GM12801 (cell line): Measurements from ENCODE around the gene PCDH9.

Experiments used
- TF ChIP-seq, protein P1 (sequence below): IDR thresholded peaks from one replicate; pipeline ENCODE4 v1.5.1; 2011; ENCODE audit warnings: control low read depth; ENCODE audit not compliant: insufficient read length; ENCODE audit errors: extremely low read depth

PCDH9 gene

DNA sequence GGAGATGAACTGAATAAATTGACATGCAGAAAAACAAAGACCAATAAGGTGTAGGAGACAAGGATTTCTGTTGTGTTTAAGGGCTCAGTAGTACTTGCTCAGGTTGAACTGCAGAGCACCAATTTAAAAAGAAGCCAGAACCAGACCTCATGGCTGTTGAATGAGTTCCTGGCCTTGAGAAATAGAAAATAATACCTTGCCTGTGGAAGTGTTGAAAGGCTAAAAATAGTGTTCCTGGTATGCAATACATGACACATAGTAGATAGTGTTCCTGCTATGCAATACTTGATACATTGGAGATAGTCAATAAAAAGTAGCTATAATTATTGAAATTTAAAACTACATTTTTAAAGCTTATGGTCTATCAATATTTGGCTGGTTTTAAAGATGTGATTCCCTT is 595.8 kb downstream of the PCDH9 start:
- TF ChIP-seq, protein P1, sequence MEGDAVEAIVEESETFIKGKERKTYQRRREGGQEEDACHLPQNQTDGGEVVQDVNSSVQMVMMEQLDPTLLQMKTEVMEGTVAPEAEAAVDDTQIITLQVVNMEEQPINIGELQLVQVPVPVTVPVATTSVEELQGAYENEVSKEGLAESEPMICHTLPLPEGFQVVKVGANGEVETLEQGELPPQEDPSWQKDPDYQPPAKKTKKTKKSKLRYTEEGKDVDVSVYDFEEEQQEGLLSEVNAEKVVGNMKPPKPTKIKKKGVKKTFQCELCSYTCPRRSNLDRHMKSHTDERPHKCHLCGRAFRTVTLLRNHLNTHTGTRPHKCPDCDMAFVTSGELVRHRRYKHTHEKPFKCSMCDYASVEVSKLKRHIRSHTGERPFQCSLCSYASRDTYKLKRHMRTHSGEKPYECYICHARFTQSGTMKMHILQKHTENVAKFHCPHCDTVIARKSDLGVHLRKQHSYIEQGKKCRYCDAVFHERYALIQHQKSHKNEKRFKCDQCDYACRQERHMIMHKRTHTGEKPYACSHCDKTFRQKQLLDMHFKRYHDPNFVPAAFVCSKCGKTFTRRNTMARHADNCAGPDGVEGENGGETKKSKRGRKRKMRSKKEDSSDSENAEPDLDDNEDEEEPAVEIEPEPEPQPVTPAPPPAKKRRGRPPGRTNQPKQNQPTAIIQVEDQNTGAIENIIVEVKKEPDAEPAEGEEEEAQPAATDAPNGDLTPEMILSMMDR, result no peak

DNA sequence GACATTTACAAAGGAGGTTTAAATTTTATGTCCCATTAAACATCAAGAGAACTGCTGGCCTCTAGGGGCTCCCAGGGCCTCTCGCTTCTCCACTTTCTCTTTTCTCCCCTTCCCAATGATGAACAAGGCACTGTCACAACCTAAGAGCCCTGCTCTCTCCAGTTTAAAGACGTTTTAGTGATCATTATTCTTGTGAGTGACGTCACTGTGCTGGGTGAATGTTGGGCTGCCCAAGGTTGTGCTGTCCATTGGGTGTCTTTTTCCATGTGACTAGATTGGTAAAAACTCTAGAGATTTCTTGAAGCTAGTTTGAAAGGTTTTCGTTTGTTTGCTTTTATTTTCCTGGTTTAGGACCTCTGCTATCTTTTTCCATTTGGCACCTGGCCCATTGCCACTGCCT is 602.6 kb downstream of the PCDH9 start:
- TF ChIP-seq, protein P1, result no peak

GRCh38 chr13:66624302-66624701 is 605.8 kb downstream of the PCDH9 start:
- TF ChIP-seq, protein P1, result no peak

DNA sequence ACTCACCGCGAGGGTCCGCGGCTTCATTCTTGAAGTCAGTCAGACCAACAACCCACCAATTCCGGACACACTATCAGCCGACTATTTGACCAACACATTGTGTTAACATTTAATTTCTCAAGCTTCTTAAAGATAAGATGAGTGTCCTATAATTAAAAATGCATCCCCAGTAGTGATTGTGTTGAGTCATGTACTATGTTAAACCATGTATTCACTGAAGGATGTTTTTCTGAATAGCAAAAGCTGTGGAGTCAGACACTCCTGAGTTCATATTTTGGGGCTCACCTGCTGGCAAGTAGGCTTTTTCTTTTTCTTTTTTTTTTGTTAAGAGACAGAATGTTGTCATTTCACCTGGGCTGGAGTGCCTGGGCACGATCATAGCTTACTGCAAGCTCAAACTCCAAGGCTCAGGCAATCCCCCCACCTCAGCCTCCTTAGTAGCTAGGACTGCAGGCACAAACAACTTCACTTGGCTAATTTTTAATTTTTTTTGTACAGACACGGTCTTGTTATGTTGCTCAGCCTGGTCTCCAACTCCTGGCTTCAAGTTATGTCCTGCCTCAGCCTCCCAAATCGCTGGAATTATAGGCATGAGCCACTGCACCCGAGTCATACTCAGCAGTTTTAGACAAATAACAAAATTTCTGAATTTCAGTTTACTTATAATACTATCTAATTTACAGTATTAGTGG is 606.9 kb downstream of the PCDH9 start:
- TF ChIP-seq, protein P1, result no peak

- TF ChIP-seq, protein P1, result no peak
These were observed 611.4 kb downstream of the PCDH9 start for GRCh38 chr13:66618702-66619101.

DNA sequence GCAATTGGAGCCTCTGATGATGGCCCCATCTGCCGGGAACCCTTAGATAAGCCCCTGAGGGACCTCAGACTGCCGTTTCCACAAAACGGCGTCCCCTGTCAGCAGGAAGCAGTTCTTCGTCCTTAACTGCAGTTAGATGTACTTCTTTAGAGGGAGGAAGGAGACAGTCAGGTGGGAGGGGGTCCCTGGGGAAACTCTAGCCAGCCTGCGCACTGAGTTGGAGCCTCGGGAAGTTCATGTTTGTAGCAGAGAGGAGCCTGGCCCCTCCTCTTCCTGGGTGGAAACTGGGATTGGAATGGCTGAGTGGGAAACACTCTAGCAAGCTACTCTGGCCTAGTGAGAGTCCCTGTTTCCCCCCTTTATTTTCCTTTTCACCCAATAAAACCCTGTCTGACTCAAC is 612.4 kb downstream of the PCDH9 start:
- TF ChIP-seq, protein P1, result no peak

GRCh38 chr13:66612983-66613382 is 617.2 kb downstream of the PCDH9 start:
- TF ChIP-seq, protein P1, result no peak

GRCh38 chr13:66586489-66586888 is 643.6 kb downstream of the PCDH9 start:
- TF ChIP-seq, protein P1, result no peak
